GM12878 (cell line): Measurements from ENCODE around the gene ESYT2. TPM values are rescaled to one million over a fixed set of nuclear protein-coding genes. Genes with fewer than 3 reads are reported as not detected.
A peak's percentile ranks its signal among the peaks of the same experiment; 100 is the strongest.

ENCODE experiments used
- ATAC-seq: fragments of 200-7000 bp; cut with Tn5 transposase; 3 replicates; pipeline ENCODE4 v1.9.1; 2020; ENCODE audit warnings: mild to moderate bottlenecking, moderate library complexity
- BruUV-seq: library from RNA; stranded (reverse); fragments of 400-500 nt; replicated peaks from 2 replicates; lab custom pipeline; 2021; lab: Mats Ljungman, UMichigan
- CTCF ChIA-PET: fragments of 300-600 bp; sonication (Branson Sonifier 250); formaldehyde crosslinking; extraction: SDS; loops from one replicate; lab custom pipeline; 2021; ENCODE audit warnings: inconsistent platforms; lab: Yijun Ruan, JAX
- POLR2A ChIA-PET: fragments of 350-600 bp; formaldehyde crosslinking; extraction: SDS; loops from one replicate; lab custom pipeline; 2021; ENCODE audit warnings: inconsistent platforms; lab: Charles Lee
- RAD21 ChIA-PET: fragments of 300-600 bp; sonication (Branson Sonifier 250); formaldehyde crosslinking; loops from one replicate; lab custom pipeline; 2023; ENCODE audit warnings: antibody characterized with exemption; ENCODE audit not compliant: unreplicated experiment; lab: Charles Lee
- SMC1A ChIA-PET: fragments of 300-600 bp; sonication (Branson Sonifier 250); formaldehyde crosslinking; loops from one replicate; lab custom pipeline; 2023; ENCODE audit not compliant: unreplicated experiment, uncharacterized antibody; lab: Charles Lee
- DNase-seq: peaks from one replicate; pipeline ENCODE4 v3.0.0-alpha.2; 2011; ENCODE audit warnings: low read depth, low spot score
- FAIRE-seq: peaks from 3 replicates; lab custom pipeline; 2011; peaks lifted over from hg19 to GRCh38; lab: Jason Lieb, UNC
- H2AFZ ChIP-seq: 2 replicates; pipeline ENCODE4 v1.6.0; 2011; ENCODE audit warnings: low read depth, low read length, control low read depth; ENCODE audit not compliant: control insufficient read depth
- H3K27ac ChIP-seq: 2 replicates; pipeline ENCODE4 v1.5.1; 2011; ENCODE audit warnings: control low read depth; ENCODE audit not compliant: control insufficient read depth, insufficient read depth
- H3K27me3 ChIP-seq, 2 experiments: replicated peaks in 1 of 2; 2 replicates each; pipeline versions ENCODE4 v1.6.0 to v1.6.1; 2011; ENCODE audit warnings: low read length in 1 of 2; ENCODE audit not compliant: control insufficient read depth in 2 of 2, insufficient read depth in 2 of 2
- H3K36me3 ChIP-seq, 2 experiments: 2 replicates each; pipeline ENCODE4 v1.5.1; 2011; ENCODE audit warnings: low read length in 1 of 2; ENCODE audit not compliant: control insufficient read depth in 2 of 2, insufficient read depth in 2 of 2
- H3K4me1 ChIP-seq: 2 replicates; pipeline ENCODE4 v1.6.1; 2011; ENCODE audit warnings: mild to moderate bottlenecking, low read length, moderate library complexity, mixed read lengths; ENCODE audit not compliant: control insufficient read depth, insufficient read depth
- H3K4me2 ChIP-seq: 2 replicates; pipeline ENCODE4 v1.6.0; 2011; ENCODE audit warnings: control low read depth; ENCODE audit not compliant: control insufficient read depth, insufficient read depth
- H3K4me3 ChIP-seq: fragments of 200-600 bp; sonication (generic); 2 replicates; pipeline ENCODE4 v1.5.1; 2016
- H3K79me2 ChIP-seq: 2 replicates; pipeline ENCODE4 v1.6.0; 2011; ENCODE audit warnings: low read length; ENCODE audit not compliant: control insufficient read depth, insufficient read depth
- H3K9ac ChIP-seq: 2 replicates; pipeline ENCODE4 v1.8.0; 2011; ENCODE audit warnings: low read length, control low read depth, mixed read lengths; ENCODE audit not compliant: control insufficient read depth, insufficient read depth
- H3K9me3 ChIP-seq: replicated peaks from 3 replicates; pipeline ENCODE4 v1.5.1; 2011; ENCODE audit warnings: mild to moderate bottlenecking, low read length; ENCODE audit not compliant: control insufficient read depth, insufficient read depth
- H4K20me1 ChIP-seq: 2 replicates; pipeline ENCODE4 v1.6.0; 2011; ENCODE audit not compliant: control insufficient read depth, insufficient read depth
- ASH2L ChIP-seq: fragments of 300-600, 200-600 bp; sonication (generic); IDR thresholded peaks from 2 replicates; pipeline ENCODE4 v1.6.1; 2017; ENCODE audit warnings: low read depth, mild to moderate bottlenecking, borderline replicate concordance
- BCL11A ChIP-seq: IDR thresholded peaks from 2 replicates; pipeline ENCODE4 v1.6.1; 2011; ENCODE audit warnings: low read depth, low read length
- BHLHE40 ChIP-seq, 2 experiments: fragments of 450-650 bp in 1 of 2; IDR thresholded peaks; 2 replicates each; pipeline ENCODE4 v1.6.1; 2011 to 2017; ENCODE audit warnings: low read depth in 2 of 2, borderline replicate concordance in 1 of 2, improper control_type of control experiment in 1 of 2, low read length in 1 of 2, mild to moderate bottlenecking in 1 of 2
- EZH2 ChIP-seq: IDR thresholded peaks from 2 replicates; pipeline ENCODE4 v1.6.1; 2012; ENCODE audit warnings: low read depth, mild to moderate bottlenecking, control low read depth, inconsistent platforms, low read length, borderline replicate concordance; ENCODE audit not compliant: control insufficient read depth
- KLF5 ChIP-seq: fragments of 450-650 bp; IDR thresholded peaks from 2 replicates; pipeline ENCODE4 v1.6.1; 2014; ENCODE audit warnings: mild to moderate bottlenecking; ENCODE audit not compliant: partially characterized antibody
- MYC ChIP-seq: IDR thresholded peaks from 2 replicates; pipeline ENCODE4 v1.6.1; 2011; ENCODE audit warnings: mild to moderate bottlenecking, low read length, moderate library complexity, inconsistent platforms; ENCODE audit not compliant: insufficient read depth, insufficient replicate concordance, insufficient read length, severe bottlenecking
- PBX3 ChIP-seq: IDR thresholded peaks from 2 replicates; pipeline ENCODE4 v1.6.1; 2011; ENCODE audit warnings: mild to moderate bottlenecking, low read depth, low read length, moderate library complexity; ENCODE audit not compliant: insufficient replicate concordance
- RELA ChIP-seq: fragments of 450-650 bp; IDR thresholded peaks from 2 replicates; pipeline ENCODE4 v1.8.0; 2014; ENCODE audit warnings: borderline replicate concordance; ENCODE audit not compliant: partially characterized antibody
- ZNF217 ChIP-seq: fragments of 450-650 bp; IDR thresholded peaks from 2 replicates; pipeline ENCODE4 v1.6.1; 2017; ENCODE audit warnings: antibody characterized with exemption, mild to moderate bottlenecking
- ZNF24 ChIP-seq: fragments of 450-650 bp; IDR thresholded peaks from 2 replicates; pipeline ENCODE4 v1.6.1; 2017; ENCODE audit warnings: antibody characterized with exemption, mild to moderate bottlenecking
- ZNF274 ChIP-seq: IDR thresholded peaks from one replicate; pipeline ENCODE4 v1.8.0; 2011; ENCODE audit not compliant: insufficient read length, insufficient read depth
- ZZZ3 ChIP-seq: IDR thresholded peaks from 2 replicates; pipeline ENCODE4 v1.6.1; 2011; ENCODE audit warnings: low read depth; ENCODE audit not compliant: control insufficient read depth, insufficient read length
- WGBS: methylation state at CpG from one replicate; pipeline ENCODE4 v1.1.6; 2016; ENCODE audit warnings: low lambda C conversion rate; ENCODE audit not compliant: insufficient replicate concordance, insufficient coverage; ENCODE audit errors: missing lambda C conversion rate; 5-methylcytosine and 5-hydroxymethylcytosine counted together
- in situ Hi-C: fragments of 300-500 bp; cut with MboI; formaldehyde crosslinking; loops from 9 replicates; pipeline ENCODE4 v1.14.3; 2018; ENCODE audit warnings: mixed read lengths
- intact Hi-C: fragments of 100-400 bp; cut with micrococcal nuclease; formaldehyde crosslinking; loops from one replicate; pipeline ENCODE4 v1.14.2; 2022; ENCODE audit not compliant: unreplicated experiment
- polyA plus RNA-seq, 11 experiments: library from polyadenylated mRNA; depleted of rRNA in 4 of 11; unstranded in 6 of 11; stranded (reverse) in 5 of 11; fragments of >200 nt; fragmentation: Nextera tagmentation in 4 of 11; fragmentation: Illumina TruSeq in 1 of 11; extraction: Ambion mirVana in 4 of 11; extraction: Trizol in 1 of 11; gene quantifications; 1 replicate in 1 of 11; 2 replicates in 10 of 11; pipeline versions ENCODE4 v1.2.1 to v1.2.3, GENCODE V29; 2011 to 2016; ENCODE audit warnings: inconsistent platforms in 2 of 11, missing spikeins in 2 of 11, low read depth in 1 of 11
- total RNA-seq, 4 experiments: library from RNA; depleted of rRNA in 3 of 4; stranded (reverse); fragments of >200 nt in 3 of 4; fragmentation: Illumina TruSeq in 1 of 4; extraction: Trizol in 1 of 4; gene quantifications; 2 replicates each; pipeline versions ENCODE4 v1.2.1 to v1.2.3, GENCODE V29; 2013 to 2021
- TF ChIP-seq, protein P1 (sequence below): IDR thresholded peaks from 2 replicates; pipeline ENCODE4 v1.6.1; 2011; ENCODE audit warnings: borderline replicate concordance, low read depth, mild to moderate bottlenecking, moderate library complexity, mixed read lengths, low read length; ENCODE audit not compliant: insufficient read depth; ENCODE audit errors: extremely low read length
- TF ChIP-seq, protein P2 (sequence below): IDR thresholded peaks from 2 replicates; pipeline ENCODE4 v1.6.1; 2012; ENCODE audit warnings: low read depth, low read length, improper control_type of control experiment

The ESYT2 gene
- total and polyA plus RNA-seq, 10 of the 15 experiments (the other 5 are each of a cell fraction or from before 2014, with no cell fraction given), result 1.9 to 44.6 (median 21.4) TPM

DNA sequence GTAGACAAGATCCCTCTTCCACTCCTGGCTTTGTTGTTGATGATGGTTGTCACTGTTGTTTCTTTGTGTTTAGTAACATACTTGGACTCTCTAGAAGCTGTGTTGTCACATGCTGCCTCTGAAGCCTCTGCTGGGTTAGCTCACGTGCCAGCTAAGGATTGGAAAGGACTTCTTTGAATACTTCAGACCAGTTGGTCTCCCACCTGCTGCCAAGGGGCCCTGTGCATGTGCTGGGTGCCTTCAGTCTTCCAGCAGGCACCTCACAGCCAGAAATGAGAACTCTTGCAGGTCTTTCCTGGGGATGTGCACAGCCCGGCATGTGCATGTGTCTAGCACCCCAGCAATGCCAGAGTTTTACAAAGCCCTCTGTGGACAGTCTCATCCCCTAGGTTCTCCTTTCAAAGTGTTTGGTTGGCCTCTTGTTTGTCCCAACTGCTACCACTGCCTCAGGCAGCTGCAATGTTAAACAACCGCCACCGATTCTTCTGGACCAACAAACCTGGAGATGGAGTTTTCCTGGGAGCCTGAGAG, 103.0 kb downstream of the ESYT2 start:
- H3K36me3 ChIP-seq, result no peaks in the 10 kb centered on the region
- DNase-seq, result no peak
- BruUV-seq, result no TSS peak
- CTCF ChIA-PET, result interaction anchor here (0.7 kb wide), 1 partner anchor 251 kb away, joined by 3 read pairs; no protein-coding TSS in a partner anchor
- no peak overlapping the region for H3K27ac ChIP-seq
- no peak for FAIRE-seq
- SMC1A ChIA-PET, result interaction anchor here (0.7 kb wide), 1 partner anchor 99 kb away, joined by 4 read pairs; no protein-coding TSS in a partner anchor
- no peaks in the 10 kb centered on the region for H3K4me1 ChIP-seq
- no peak; the same call in 2 of the 3 replicates for ATAC-seq
- no peaks in the 10 kb centered on the region for H4K20me1 ChIP-seq
- in situ Hi-C loops, result no loop called here
- no peak overlapping the region for H2AFZ ChIP-seq
- WGBS, result 71% methylated on average over 4 of the region's 4 CpGs
- no peak overlapping the region for H3K4me2 ChIP-seq
- H3K9ac ChIP-seq, result no peak overlapping the region
- RAD21 ChIA-PET, result no interaction called here
- no peaks in the 10 kb centered on the region for H3K79me2 ChIP-seq
- 0 out of 4 replicates have a peak, but pooled peaks of 1 of the 2 experiments have one; percentile 7 for TF ChIP-seq BHLHE40 (IDR thresholded peaks at IDR 0.05; ENCODE audit: borderline replicate concordance in 1 of 2, low read depth in 2 of 2, low read length in 1 of 2)
- TF ChIP-seq KLF5, result no peak
- POLR2A ChIA-PET, result interaction anchor here (0.5 to 0.7 kb wide), 2 partner anchors 140 to 398 kb away, joined by 4 read pairs; no protein-coding TSS in a partner anchor
- intact Hi-C loops, result no loop called here
- H3K4me3 ChIP-seq, result no peak overlapping the region
- H3K27me3 ChIP-seq, result no peaks in the 10 kb centered on the region
- no peaks in the 10 kb centered on the region for H3K9me3 ChIP-seq

GRCh38 chr7:158725506-158725800, 103.9 kb downstream of the ESYT2 start:
- TSS peak; percentile 62 for BruUV-seq
- Histone ChIP-seq H3K4me3 (no peak overlapping the region), H3K4me1 (no peaks in the 10 kb centered on the region), H3K27ac (no peak overlapping the region), H2AFZ (no peak overlapping the region), H3K9ac (no peak overlapping the region), H3K4me2 (no peak overlapping the region), H3K9me3 (no peaks in the 10 kb centered on the region), H3K79me2 (no peaks in the 10 kb centered on the region), H3K36me3 (no peaks in the 10 kb centered on the region), H3K27me3 (no peaks in the 10 kb centered on the region), H4K20me1 (no peaks in the 10 kb centered on the region)
- SMC1A ChIA-PET, result no interaction called here
- no peak for DNase-seq
- in situ Hi-C loops, result no loop called here
- WGBS, result 31% methylated on average over 4 of the region's 4 CpGs
- CTCF ChIA-PET, result no interaction called here
- RAD21 ChIA-PET, result no interaction called here
- intact Hi-C loops, result no loop called here
- no peak for ATAC-seq
- FAIRE-seq, result no peak
- POLR2A ChIA-PET, result no interaction called here
- TF ChIP-seq, protein P1, sequence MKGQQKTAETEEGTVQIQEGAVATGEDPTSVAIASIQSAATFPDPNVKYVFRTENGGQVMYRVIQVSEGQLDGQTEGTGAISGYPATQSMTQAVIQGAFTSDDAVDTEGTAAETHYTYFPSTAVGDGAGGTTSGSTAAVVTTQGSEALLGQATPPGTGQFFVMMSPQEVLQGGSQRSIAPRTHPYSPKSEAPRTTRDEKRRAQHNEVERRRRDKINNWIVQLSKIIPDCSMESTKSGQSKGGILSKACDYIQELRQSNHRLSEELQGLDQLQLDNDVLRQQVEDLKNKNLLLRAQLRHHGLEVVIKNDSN, result no peak
- no peak for TF ChIP-seq BCL11A
- no peak for TF ChIP-seq ZNF274
- no peak for TF ChIP-seq RELA
- TF ChIP-seq ZZZ3, result no peak
- TF ChIP-seq EZH2, result no peak
- TF ChIP-seq, protein P2, sequence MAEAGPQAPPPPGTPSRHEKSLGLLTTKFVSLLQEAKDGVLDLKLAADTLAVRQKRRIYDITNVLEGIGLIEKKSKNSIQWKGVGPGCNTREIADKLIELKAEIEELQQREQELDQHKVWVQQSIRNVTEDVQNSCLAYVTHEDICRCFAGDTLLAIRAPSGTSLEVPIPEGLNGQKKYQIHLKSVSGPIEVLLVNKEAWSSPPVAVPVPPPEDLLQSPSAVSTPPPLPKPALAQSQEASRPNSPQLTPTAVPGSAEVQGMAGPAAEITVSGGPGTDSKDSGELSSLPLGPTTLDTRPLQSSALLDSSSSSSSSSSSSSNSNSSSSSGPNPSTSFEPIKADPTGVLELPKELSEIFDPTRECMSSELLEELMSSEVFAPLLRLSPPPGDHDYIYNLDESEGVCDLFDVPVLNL, result no peak
- no peak for TF ChIP-seq ASH2L
- no peak for TF ChIP-seq ZNF217
- TF ChIP-seq ZNF24, result no peak
- TF ChIP-seq MYC, result no peak
- no peak for TF ChIP-seq PBX3
